HCT116 (cell line): Measurements from ENCODE around the gene GTF2H1. TPM values are rescaled to one million over a fixed set of nuclear protein-coding genes. Genes with fewer than 3 reads are reported as not detected.

Source experiments
- ATAC-seq: fragments of 200-7000 bp; cut with Tn5 transposase; 2 replicates; pipeline ENCODE4 v1.9.1; 2020; ENCODE audit warnings: mild to moderate bottlenecking, moderate library complexity
- BruUV-seq: library from RNA; stranded (reverse); fragments of 400-500 nt; replicated peaks from 2 replicates; lab custom pipeline; 2021; lab: Mats Ljungman, UMichigan
- CTCF ChIA-PET: fragments of 300-600 bp; sonication (Branson Sonifier 250); formaldehyde crosslinking; loops from one replicate; lab custom pipeline; 2021; ENCODE audit warnings: antibody characterized with exemption; lab: Charles Lee
- POLR2A ChIA-PET: fragments of 300-600, 350-600 bp; sonication (Branson Sonifier 250); formaldehyde crosslinking; loops from one replicate; lab custom pipeline; 2021; ENCODE audit warnings: antibody characterized with exemption; lab: Charles Lee
- RAD21 ChIA-PET, 2 experiments: fragments of 300-600 bp; sonication (Branson Sonifier 250); formaldehyde crosslinking; loops; one replicate each; lab custom pipeline; 2023; ENCODE audit warnings: low total read pairs in 2 of 2; ENCODE audit not compliant: uncharacterized antibody in 2 of 2, unreplicated experiment in 2 of 2, low non-redundant PET in 1 of 2; lab: Charles Lee
- DNase-seq: peaks from one replicate; pipeline ENCODE4 v3.0.0-alpha.2; 2010; ENCODE audit warnings: low read depth, low spot score
- H2AFZ ChIP-seq: fragments of 200-600 bp; shearing (Covaris generic), sonication (generic); 2 replicates; pipeline ENCODE4 v1.6.1; 2017; ENCODE audit warnings: low read depth, mixed run types, mixed read lengths, antibody characterized with exemption, low read length; ENCODE audit not compliant: poor library complexity, severe bottlenecking
- H3K27ac ChIP-seq: 2 replicates; pipeline ENCODE4 v1.5.1; 2012; ENCODE audit warnings: low read depth, low read length
- H3K27me3 ChIP-seq: fragments of 200-600 bp; sonication (generic); 2 replicates; pipeline ENCODE4 v1.6.1; 2016; ENCODE audit warnings: mixed run types, low read length, mixed read lengths; ENCODE audit not compliant: insufficient read depth
- H3K36me3 ChIP-seq, 2 experiments: fragments of 200-500 bp in 1 of 2; fragments of 200-600 bp in 1 of 2; sonication (Bioruptor generic) in 1 of 2; sonication (generic) in 1 of 2; 2 replicates each; pipeline versions ENCODE4 v1.5.1 to v1.6.1; 2014 to 2016; ENCODE audit warnings: low read length in 2 of 2, inconsistent platforms in 1 of 2, mixed read lengths in 1 of 2, mixed run types in 1 of 2; ENCODE audit not compliant: insufficient read depth in 2 of 2, control insufficient read depth in 1 of 2
- H3K4me1 ChIP-seq, 2 experiments: fragments of 200-600 bp in 1 of 2; sonication (generic) in 1 of 2; 2 replicates each; pipeline versions ENCODE4 v1.5.1 to v1.6.1; 2012 to 2017; ENCODE audit warnings: low read length in 2 of 2, inconsistent platforms in 1 of 2, mild to moderate bottlenecking in 1 of 2, mixed read lengths in 1 of 2, mixed run types in 1 of 2, moderate library complexity in 1 of 2; ENCODE audit not compliant: insufficient read depth in 2 of 2, control insufficient read depth in 1 of 2
- H3K4me2 ChIP-seq: fragments of 200-600 bp; sonication (generic); 2 replicates; pipeline ENCODE4 v1.6.1; 2017; ENCODE audit warnings: mixed run types, low read length, mixed read lengths
- H3K4me3 ChIP-seq, 2 experiments: fragments of 200-600 bp in 1 of 2; sonication (generic) in 1 of 2; replicated peaks in 1 of 2; 2 replicates each; pipeline ENCODE4 v1.5.1; 2011 to 2016; ENCODE audit warnings: low read length in 2 of 2, control low read depth in 1 of 2, low read depth in 1 of 2, mild to moderate bottlenecking in 1 of 2, mixed read lengths in 1 of 2, mixed run types in 1 of 2
- H3K79me2 ChIP-seq: fragments of 200-600 bp; sonication (generic); 2 replicates; pipeline ENCODE4 v1.6.1; 2017; ENCODE audit warnings: mild to moderate bottlenecking, mixed run types, low read length, moderate library complexity, mixed read lengths; ENCODE audit not compliant: insufficient read depth
- H3K9ac ChIP-seq: fragments of 200-600 bp; sonication (generic); 2 replicates; pipeline ENCODE4 v1.6.1; 2016; ENCODE audit warnings: low read length, mixed read lengths
- H3K9me2 ChIP-seq: fragments of 200-600 bp; sonication (generic), shearing (Covaris generic); 2 replicates; pipeline ENCODE4 v1.6.1; 2017; ENCODE audit warnings: mixed run types, mild to moderate bottlenecking, moderate library complexity; ENCODE audit not compliant: insufficient read depth
- H3K9me3 ChIP-seq, 2 experiments: fragments of 200-500 bp in 1 of 2; fragments of 200-600 bp in 1 of 2; sonication (Bioruptor generic) in 1 of 2; sonication (generic) in 1 of 2; 2 replicates each; pipeline ENCODE4 v1.6.1; 2014 to 2017; ENCODE audit warnings: low read length in 2 of 2, mixed read lengths in 2 of 2, inconsistent platforms in 1 of 2, low read depth in 1 of 2, mild to moderate bottlenecking in 1 of 2, mixed run types in 1 of 2, moderate library complexity in 1 of 2; ENCODE audit not compliant: control insufficient read depth in 1 of 2, insufficient read depth in 1 of 2
- H4K20me1 ChIP-seq: fragments of 200-600 bp; sonication (generic), shearing (Covaris generic); 2 replicates; pipeline ENCODE4 v1.6.1; 2017; ENCODE audit warnings: mixed run types, mild to moderate bottlenecking, moderate library complexity; ENCODE audit not compliant: insufficient read depth
- CBX3 ChIP-seq: IDR thresholded peaks from 2 replicates; pipeline ENCODE4 v1.6.1; 2012; ENCODE audit warnings: low read depth
- CEBPB ChIP-seq: IDR thresholded peaks from 2 replicates; pipeline ENCODE4 v1.6.1; 2012; ENCODE audit warnings: low read depth
- EGR1 ChIP-seq: IDR thresholded peaks from 2 replicates; pipeline ENCODE4 v1.6.1; 2012; ENCODE audit warnings: low read depth
- ELF1 ChIP-seq: IDR thresholded peaks from 2 replicates; pipeline ENCODE4 v1.6.1; 2012; ENCODE audit warnings: low read depth, borderline replicate concordance
- EZH2 ChIP-seq: fragments of 200-600 bp; sonication (generic); IDR thresholded peaks from 2 replicates; pipeline ENCODE4 v1.6.1; 2017; ENCODE audit warnings: antibody characterized with exemption, mixed run types
- FOSL1 ChIP-seq: IDR thresholded peaks from 2 replicates; pipeline ENCODE4 v1.6.1; 2012; ENCODE audit warnings: low read depth
- POLR2AphosphoS5 ChIP-seq: IDR thresholded peaks from 2 replicates; pipeline ENCODE4 v1.6.1; 2011; ENCODE audit warnings: mild to moderate bottlenecking, low read depth, low read length, moderate library complexity
- RAD21 ChIP-seq: IDR thresholded peaks from 2 replicates; pipeline ENCODE4 v1.6.1; 2012; ENCODE audit warnings: low read depth, mild to moderate bottlenecking
- SP1 ChIP-seq: IDR thresholded peaks from 2 replicates; pipeline ENCODE4 v1.6.1; 2012; ENCODE audit warnings: low read depth
- SRF ChIP-seq: IDR thresholded peaks from 2 replicates; pipeline ENCODE4 v1.6.1; 2012; ENCODE audit warnings: low read depth
- ZFX ChIP-seq: fragments of 450-650 bp; IDR thresholded peaks from 2 replicates; pipeline ENCODE4 v1.6.1; 2017
- intact Hi-C: fragments of 100-400 bp; cut with micrococcal nuclease; formaldehyde crosslinking; loops from 2 replicates; pipeline ENCODE4 v1.10.0; 2022
- total RNA-seq: library from RNA; stranded (reverse); gene quantifications from one replicate; pipeline ENCODE4 v1.2.1, GENCODE V29; 2021; ENCODE audit not compliant: unreplicated experiment
- TF ChIP-seq, protein P1 (sequence below): IDR thresholded peaks from 2 replicates; pipeline ENCODE4 v1.6.1; 2012
- TF ChIP-seq, protein P2 (sequence below): IDR thresholded peaks from 2 replicates; pipeline ENCODE4 v1.6.1; 2012

GTF2H1 gene
- total RNA-seq, 1 experiment from 2014 or later: 37.3 TPM

DNA sequence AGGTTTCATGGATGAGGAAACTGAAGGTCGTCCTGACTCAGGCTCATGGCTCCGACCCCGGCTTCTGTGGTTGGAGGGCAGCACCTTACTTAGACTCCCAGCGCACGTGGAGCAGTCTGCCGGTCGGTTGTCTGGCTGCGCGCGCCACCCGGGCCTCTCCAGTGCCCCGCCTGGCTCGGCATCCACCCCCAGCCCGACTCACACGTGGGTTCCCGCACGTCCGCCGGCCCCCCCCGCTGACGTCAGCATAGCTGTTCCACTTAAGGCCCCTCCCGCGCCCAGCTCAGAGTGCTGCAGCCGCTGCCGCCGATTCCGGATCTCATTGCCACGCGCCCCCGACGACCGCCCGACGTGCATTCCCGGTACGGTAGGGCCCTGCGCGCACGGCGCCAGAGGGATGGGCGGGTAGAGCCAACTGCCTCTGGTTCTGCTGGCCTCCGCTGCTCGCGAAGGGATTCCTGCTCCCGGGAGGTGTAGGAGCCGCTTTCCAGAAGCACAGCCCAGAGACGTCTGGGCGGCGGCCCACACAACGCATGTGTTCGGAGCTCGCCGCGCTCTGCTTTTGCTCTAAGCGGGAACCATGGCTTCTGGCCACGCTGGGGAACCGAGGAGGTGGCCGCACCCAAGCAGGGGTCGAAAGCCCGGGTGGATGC lies 72.0 kb downstream of the GTF2H1 start, which contains the start of gene LDHA (continued):
- 0 out of 2 replicates have a peak, but pooled peaks have one; percentile 23 for TF ChIP-seq RAD21
- TF ChIP-seq CBX3: peak; percentile 87
- TF ChIP-seq ELF1: no peak
- TF ChIP-seq EGR1: 0 out of 2 replicates have a peak, but pooled peaks have one; percentile 43
- TF ChIP-seq CEBPB: no peak
- TF ChIP-seq FOSL1: no peak

DNA sequence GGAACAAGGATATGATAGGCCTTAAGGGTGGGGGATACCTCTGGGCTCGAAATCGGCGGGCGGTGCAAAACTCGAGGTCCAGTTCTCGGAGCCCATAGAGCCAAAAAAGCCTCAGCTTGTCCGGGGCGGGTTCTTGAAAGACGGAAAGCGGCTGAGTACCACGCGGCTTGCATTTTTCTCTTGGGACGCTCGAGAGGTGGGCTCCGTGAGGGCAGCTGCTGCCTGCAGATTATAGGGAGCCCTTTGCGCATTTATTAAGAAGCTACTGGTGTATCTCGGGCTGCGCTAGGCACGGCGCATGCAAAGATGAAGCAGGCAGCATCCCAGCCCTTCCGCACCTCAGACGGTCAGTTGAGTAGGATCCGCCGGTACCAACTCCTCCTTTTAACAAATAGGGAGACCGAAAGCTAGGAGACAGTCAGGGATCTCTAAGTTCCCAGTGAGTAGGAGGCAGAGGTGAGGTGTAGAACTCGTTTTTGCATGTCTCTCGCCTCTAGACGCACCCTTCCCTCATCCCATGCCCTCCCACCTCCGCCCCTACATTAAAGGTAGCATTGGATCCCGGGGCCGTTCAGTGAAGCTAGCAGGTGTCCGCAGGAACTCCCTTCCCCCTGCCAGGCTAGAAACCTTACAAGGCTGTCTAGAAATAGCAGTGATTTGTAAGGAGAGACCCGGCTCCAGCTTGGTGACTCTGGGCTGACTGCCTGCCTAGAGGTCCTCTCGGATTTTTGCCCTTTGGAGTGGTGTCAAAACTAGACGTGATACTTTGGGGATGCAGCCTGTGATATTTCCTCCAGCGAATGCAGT lies 72.8 kb downstream of the GTF2H1 start:
- DNase-seq: no peak
- H3K79me2 ChIP-seq: peaks cover 58% of the 10 kb centered on the region

More for the DNA sequence above, 72.8 kb downstream of the GTF2H1 start:
- H3K27me3 ChIP-seq: no peaks in the 10 kb centered on the region
- CTCF ChIA-PET: interaction anchor here (0.8 to 1.7 kb wide), 3 partner anchors 15 to 279 kb away, joined by 3 to 10 read pairs (median 4); no protein-coding TSS in a partner anchor
- peak overlapping the region; percentile 98 for H3K9ac ChIP-seq
- peak overlapping the region; percentile 98 for H3K27ac ChIP-seq
- intact Hi-C loops: loop anchor here (2.0 to 5.0 kb wide), 2 partner anchors 72 to 132 kb away; partner anchors contain the start of genes GTF2H1, HPS5 and TSG101
- peaks cover 24% of the 10 kb centered on the region; the same call in 1 of the 2 replicates for H4K20me1 ChIP-seq
- H3K36me3 ChIP-seq: peaks cover 33 to 41% of the 10 kb centered on the region in 2 experiments
- POLR2A ChIA-PET: interaction anchor here (0.8 to 5.1 kb wide), 14 partner anchors 11 to 132 kb away, joined by 3 to 88 read pairs (median 6); partner anchors contain the start of genes GTF2H1, HPS5 and TSG101
- no peaks in the 10 kb centered on the region for H3K9me2 ChIP-seq
- H3K4me2 ChIP-seq: peak overlapping the region; percentile 92
- H3K9me3 ChIP-seq: no peaks in the 10 kb centered on the region
- no peak overlapping the region for H2AFZ ChIP-seq
- TSS peak; percentile 54 for BruUV-seq
- H3K4me1 ChIP-seq: peaks cover 11 to 25% of the 10 kb centered on the region in 2 experiments
- RAD21 ChIA-PET: interaction anchor here (0.6 to 1.4 kb wide), 2 partner anchors 11 to 53 kb away, joined by 6 to 9 read pairs; no protein-coding TSS in a partner anchor
- TF ChIP-seq POLR2AphosphoS5: peak; percentile 34; the same call in 1 of the 2 replicates
- no peak for TF ChIP-seq ELF1
- TF ChIP-seq ZFX: no peak
- TF ChIP-seq, protein P1, sequence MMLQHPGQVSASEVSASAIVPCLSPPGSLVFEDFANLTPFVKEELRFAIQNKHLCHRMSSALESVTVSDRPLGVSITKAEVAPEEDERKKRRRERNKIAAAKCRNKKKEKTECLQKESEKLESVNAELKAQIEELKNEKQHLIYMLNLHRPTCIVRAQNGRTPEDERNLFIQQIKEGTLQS: no peak
- no peak for TF ChIP-seq EGR1
- no peak for TF ChIP-seq SRF
- no peak for TF ChIP-seq SP1
- TF ChIP-seq, protein P2, sequence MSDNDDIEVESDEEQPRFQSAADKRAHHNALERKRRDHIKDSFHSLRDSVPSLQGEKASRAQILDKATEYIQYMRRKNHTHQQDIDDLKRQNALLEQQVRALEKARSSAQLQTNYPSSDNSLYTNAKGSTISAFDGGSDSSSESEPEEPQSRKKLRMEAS: no peak
- TF ChIP-seq EZH2: no peak
- no peak for ATAC-seq
- H3K4me3 ChIP-seq: peak overlapping the region; percentile 91 to 100
